H9 (cell line): ENCODE data around the gene HYAL1. TPM values are rescaled to one million over a fixed set of nuclear protein-coding genes. Genes with fewer than 3 reads are reported as not detected.
"Not testable (repeated sequence)": the region's sequence is repeated elsewhere in the genome, so short reads cannot be mapped to it uniquely, and the experiment has no call there.

ENCODE experiments used
- DNase-seq: peaks from one replicate; pipeline ENCODE4 v3.0.0-alpha.2; 2017
- H2AFZ ChIP-seq: one replicate; pipeline ENCODE4 v1.6.1; 2013; ENCODE audit warnings: mild to moderate bottlenecking, low read length, control low read depth, moderate library complexity
- H2AK5ac ChIP-seq: 2 replicates; pipeline ENCODE4 v1.6.1; 2013; ENCODE audit warnings: low read length, control low read depth, mixed read lengths; ENCODE audit not compliant: insufficient read length
- H2BK120ac ChIP-seq: one replicate; pipeline ENCODE4 v1.6.1; 2013; ENCODE audit warnings: low read depth, mild to moderate bottlenecking, low read length, control low read depth, inconsistent platforms; ENCODE audit not compliant: poor library complexity, severe bottlenecking
- H2BK12ac ChIP-seq: 2 replicates; pipeline ENCODE4 v1.6.1; 2013; ENCODE audit warnings: low read length, control low read depth, mixed read lengths, low read depth; ENCODE audit not compliant: insufficient read length
- H2BK15ac ChIP-seq: 2 replicates; pipeline ENCODE4 v1.6.1; 2013; ENCODE audit warnings: low read depth, low read length, control low read depth
- H2BK20ac ChIP-seq: one replicate; pipeline ENCODE4 v1.6.1; 2013; ENCODE audit warnings: low read depth, mild to moderate bottlenecking, low read length, control low read depth, inconsistent platforms; ENCODE audit not compliant: poor library complexity, severe bottlenecking
- H2BK5ac ChIP-seq: 2 replicates; pipeline ENCODE4 v1.6.1; 2013; ENCODE audit warnings: low read length, control low read depth, mixed read lengths; ENCODE audit not compliant: insufficient read length
- H3K14ac ChIP-seq: 2 replicates; pipeline ENCODE4 v1.6.1; 2013; ENCODE audit warnings: low read length, control low read depth; ENCODE audit not compliant: insufficient read depth
- H3K18ac ChIP-seq: 2 replicates; pipeline ENCODE4 v1.6.1; 2013; ENCODE audit warnings: low read depth, mild to moderate bottlenecking, mixed read lengths, low read length, control low read depth; ENCODE audit not compliant: insufficient read length
- H3K23ac ChIP-seq: 2 replicates; pipeline ENCODE4 v1.6.1; 2013; ENCODE audit warnings: low read length, control low read depth, mixed read lengths, low read depth; ENCODE audit not compliant: insufficient read length
- H3K23me2 ChIP-seq: 2 replicates; pipeline ENCODE4 v1.6.1; 2013; ENCODE audit warnings: low read depth, mild to moderate bottlenecking, mixed read lengths, low read length, control low read depth; ENCODE audit not compliant: insufficient read length, poor library complexity, severe bottlenecking
- H3K27ac ChIP-seq: 2 replicates; pipeline ENCODE4 v1.5.1; 2013; ENCODE audit warnings: low read length, control low read depth, mixed read lengths, low read depth; ENCODE audit not compliant: insufficient read length
- H3K27me3 ChIP-seq: 2 replicates; pipeline ENCODE4 v1.6.1; 2013; ENCODE audit warnings: low read length, control low read depth, inconsistent platforms; ENCODE audit not compliant: insufficient read depth
- H3K4ac ChIP-seq: 2 replicates; pipeline ENCODE4 v1.6.1; 2013; ENCODE audit warnings: low read depth, mild to moderate bottlenecking, control low read depth, inconsistent platforms, low read length, moderate library complexity
- H3K4me1 ChIP-seq: 2 replicates; pipeline ENCODE4 v1.6.1; 2013; ENCODE audit warnings: low read length, control low read depth, inconsistent platforms; ENCODE audit not compliant: insufficient read depth
- H3K4me2 ChIP-seq: 2 replicates; pipeline ENCODE4 v1.6.1; 2013; ENCODE audit warnings: low read length, control low read depth, mixed read lengths; ENCODE audit not compliant: insufficient read length, insufficient read depth
- H3K56ac ChIP-seq: 2 replicates; pipeline ENCODE4 v1.6.1; 2013; ENCODE audit warnings: low read depth, mild to moderate bottlenecking, mixed read lengths, low read length, control low read depth; ENCODE audit not compliant: insufficient read length
- H3K79me1 ChIP-seq: 2 replicates; pipeline ENCODE4 v1.6.1; 2013; ENCODE audit warnings: low read depth, mild to moderate bottlenecking, moderate library complexity, low read length, control low read depth, inconsistent platforms; ENCODE audit not compliant: insufficient read depth, poor library complexity, severe bottlenecking
- H3K79me2 ChIP-seq: 2 replicates; pipeline ENCODE4 v1.6.1; 2013; ENCODE audit warnings: low read length, control low read depth, inconsistent platforms; ENCODE audit not compliant: insufficient read depth
- H3K9ac ChIP-seq: 2 replicates; pipeline ENCODE4 v1.6.1; 2013; ENCODE audit warnings: low read length, control low read depth, mixed read lengths; ENCODE audit not compliant: insufficient read length; ENCODE audit errors: extremely low read depth
- H3K9me3 ChIP-seq: one replicate; pipeline ENCODE4 v1.6.1; 2013; ENCODE audit warnings: low read depth, low read length, inconsistent platforms; ENCODE audit not compliant: control insufficient read depth
- H3T11ph ChIP-seq: one replicate; pipeline ENCODE4 v1.6.1; 2013; ENCODE audit warnings: mild to moderate bottlenecking, low read length, control low read depth, inconsistent platforms
- H4K20me1 ChIP-seq: one replicate; pipeline ENCODE4 v1.6.1; 2013; ENCODE audit not compliant: control insufficient read depth, insufficient read length, insufficient read depth
- H4K5ac ChIP-seq: 2 replicates; pipeline ENCODE4 v1.6.1; 2013; ENCODE audit warnings: low read depth, mild to moderate bottlenecking, mixed read lengths, low read length, control low read depth; ENCODE audit not compliant: insufficient read length
- H4K8ac ChIP-seq: replicated peaks from 2 replicates; pipeline ENCODE4 v1.6.1; 2013; ENCODE audit warnings: low read length, control low read depth, mixed read lengths, low read depth; ENCODE audit not compliant: insufficient read length
- H4K91ac ChIP-seq: 2 replicates; pipeline ENCODE4 v1.6.1; 2013; ENCODE audit warnings: low read depth, mild to moderate bottlenecking, moderate library complexity, mixed read lengths, low read length, control low read depth; ENCODE audit not compliant: insufficient read length
- H3K27ac Mint-ChIP-seq, 3 experiments: 2 replicates in 2 of 3; 3 replicates in 1 of 3; pipeline ENCODE4 v1.8.0; 2020 to 2021; ENCODE audit warnings: mixed read lengths in 3 of 3, mild to moderate bottlenecking in 1 of 3, moderate library complexity in 1 of 3
- H3K27me3 Mint-ChIP-seq: 2 replicates; pipeline ENCODE4 v1.8.0; 2021; ENCODE audit warnings: low read depth, mild to moderate bottlenecking, moderate library complexity, mixed read lengths
- H3K36me3 Mint-ChIP-seq, 3 experiments: 2 replicates in 2 of 3; 3 replicates in 1 of 3; pipeline ENCODE4 v1.8.0; 2020 to 2021; ENCODE audit warnings: low read depth in 3 of 3, mixed read lengths in 3 of 3; ENCODE audit not compliant: insufficient read depth in 1 of 3
- H3K4me1 Mint-ChIP-seq, 2 experiments: 2 replicates each; pipeline ENCODE4 v1.8.0; 2020; ENCODE audit warnings: mixed read lengths in 2 of 2
- H3K4me3 Mint-ChIP-seq, 2 experiments: 2 replicates in 1 of 2; 3 replicates in 1 of 2; pipeline ENCODE4 v1.8.0; 2020 to 2021; ENCODE audit warnings: mild to moderate bottlenecking in 2 of 2, mixed read lengths in 2 of 2, moderate library complexity in 1 of 2
- H3K9me3 Mint-ChIP-seq, 2 experiments: 2 replicates in 1 of 2; 3 replicates in 1 of 2; pipeline ENCODE4 v1.8.0; 2020; ENCODE audit warnings: mild to moderate bottlenecking in 2 of 2, mixed read lengths in 2 of 2, moderate library complexity in 1 of 2
- CTCF ChIP-seq: fragments of 200-600 bp; sonication (generic); conservative IDR thresholded peaks from 3 replicates; pipeline ENCODE4 v1.8.0; 2021; ENCODE audit warnings: antibody characterized with exemption, mild to moderate bottlenecking
- WGBS: extraction: QIAGEN DNeasy Blood & Tissue Kit; methylation state at CpG from one replicate; pipeline ENCODE4 v1.1.7; 2013; ENCODE audit warnings: missing lambda C conversion rate, low lambda C conversion rate, mixed read lengths; ENCODE audit not compliant: insufficient read length; ENCODE audit errors: extremely low coverage; 5-methylcytosine and 5-hydroxymethylcytosine counted together
- total RNA-seq: library from RNA; stranded (reverse); gene quantifications from 2 replicates; pipeline ENCODE4 v1.2.1, GENCODE V29; 2021

The HYAL1 gene
- total RNA-seq, 1 experiment from 2014 or later: 2.0 TPM

- TF ChIP-seq CTCF: no peak
- peaks cover 1% of the 10 kb centered on the region; the same call in 1 of the 2 replicates for H3K27me3 Mint-ChIP-seq
- H4K8ac ChIP-seq: no peak overlapping the region
- peak overlapping the region in 1 of 2 experiments; percentile 17; a peak in 1 of 5 replicates for H3K4me3 Mint-ChIP-seq
- H2BK5ac ChIP-seq: no peak overlapping the region
- no peak overlapping the region for H3K18ac ChIP-seq
- H2BK20ac ChIP-seq: no peak overlapping the region
- peaks cover 2 to 13% (median 12%) of the 10 kb centered on the region in 3 experiments; a peak in 5 of 7 replicates for H3K36me3 Mint-ChIP-seq
- H3K4me1 ChIP-seq: peaks cover 3% of the 10 kb centered on the region; the same call in 1 of the 2 replicates
- no peak overlapping the region for H2AFZ ChIP-seq
- no peak for DNase-seq
- WGBS: no CpG with 5 or more reads among the region's 7 CpGs
- no peak overlapping the region for H3K56ac ChIP-seq
- H3K4me2 ChIP-seq: no peak overlapping the region
- H3K79me2 ChIP-seq: no peaks in the 10 kb centered on the region
- H2AK5ac ChIP-seq: no peak overlapping the region
- peak overlapping the region in 2 of 3 experiments; percentile 26 to 73; a peak in 2 of 7 replicates for H3K27ac Mint-ChIP-seq
- no peak overlapping the region for H2BK12ac ChIP-seq
- no peaks in the 10 kb centered on the region for H3K79me1 ChIP-seq
- no peak overlapping the region for H2BK15ac ChIP-seq
- no peak overlapping the region for H3K27ac ChIP-seq
- peaks cover 40 to 69% of the 10 kb centered on the region in 2 experiments for H3K4me1 Mint-ChIP-seq
- H3K14ac ChIP-seq: no peak overlapping the region
- no peaks in the 10 kb centered on the region for H3K9me3 ChIP-seq
- H4K5ac ChIP-seq: no peak overlapping the region
- H4K20me1 ChIP-seq: no peaks in the 10 kb centered on the region
- no peak overlapping the region for H2BK120ac ChIP-seq
- no peak overlapping the region for H3K9ac ChIP-seq
- H3T11ph ChIP-seq: no peak overlapping the region
- H3K27me3 ChIP-seq: no peaks in the 10 kb centered on the region
- no peak overlapping the region for H3K4ac ChIP-seq
- no peaks in the 10 kb centered on the region for H3K9me3 Mint-ChIP-seq
- no peak overlapping the region for H4K91ac ChIP-seq
- no peaks in the 10 kb centered on the region for H3K23me2 ChIP-seq
- no peak overlapping the region for H3K23ac ChIP-seq
These were observed 40.6 kb downstream of the HYAL1 start for GRCh38 chr3:50262778-50263177.

- H3K56ac ChIP-seq, H3K4ac ChIP-seq, H3K27me3 Mint-ChIP-seq, H3K9me3 Mint-ChIP-seq, H3K27ac ChIP-seq, H3K79me2 ChIP-seq, H2BK5ac ChIP-seq, H4K91ac ChIP-seq, H3K23ac ChIP-seq, H4K8ac ChIP-seq, H3T11ph ChIP-seq, H2BK15ac ChIP-seq, H2BK120ac ChIP-seq, H3K23me2 ChIP-seq, H3K18ac ChIP-seq, H3K4me2 ChIP-seq, H3K79me1 ChIP-seq, H4K20me1 ChIP-seq, H4K5ac ChIP-seq, H3K4me1 ChIP-seq, H3K27me3 ChIP-seq, H2AFZ ChIP-seq, H2BK20ac ChIP-seq, H3K14ac ChIP-seq, DNase-seq, H2AK5ac ChIP-seq, H3K27ac Mint-ChIP-seq, H3K9me3 ChIP-seq, H3K9ac ChIP-seq, H2BK12ac ChIP-seq, H3K4me3 Mint-ChIP-seq: not testable (repeated sequence)
- peaks cover 7 to 19% (median 17%) of the 10 kb centered on the region in 3 experiments; a peak in 6 of 7 replicates for H3K36me3 Mint-ChIP-seq
- WGBS: no CpG with 5 or more reads among the region's 4 CpGs
- peaks cover 38 to 69% of the 10 kb centered on the region in 2 experiments for H3K4me1 Mint-ChIP-seq
These were observed 41.2 kb downstream of the HYAL1 start for GRCh38 chr3:50262200-50262599.
